Adrenal gland (tissue), 5 donors: ENCODE results near the gene NSL1.

Experiments
- POLR2A ChIP-seq, 2 donors: fragments of 450-650 bp; IDR thresholded peaks; one replicate each; pipeline ENCODE4 v1.6.1; 2017; ENCODE audit warnings: antibody characterized with exemption in 2 of 2, mild to moderate bottlenecking in 2 of 2, moderate library complexity in 1 of 2
- TF ChIP-seq, protein P1 (sequence below), 6 experiments: fragments of 450-650 bp in 4 of 6; fragments of 200-600 bp in 2 of 6; sonication (generic) in 1 of 6; IDR thresholded peaks; 1 replicate in 5 of 6; 2 replicates in 1 of 6; pipeline versions ENCODE4 v1.5.1 to v1.8.0; 2016 to 2021; ENCODE audit warnings: antibody characterized with exemption in 6 of 6, mild to moderate bottlenecking in 2 of 6, moderate library complexity in 1 of 6
- donor health status: DM: no; HTN: no; CAD: no.

DNA sequence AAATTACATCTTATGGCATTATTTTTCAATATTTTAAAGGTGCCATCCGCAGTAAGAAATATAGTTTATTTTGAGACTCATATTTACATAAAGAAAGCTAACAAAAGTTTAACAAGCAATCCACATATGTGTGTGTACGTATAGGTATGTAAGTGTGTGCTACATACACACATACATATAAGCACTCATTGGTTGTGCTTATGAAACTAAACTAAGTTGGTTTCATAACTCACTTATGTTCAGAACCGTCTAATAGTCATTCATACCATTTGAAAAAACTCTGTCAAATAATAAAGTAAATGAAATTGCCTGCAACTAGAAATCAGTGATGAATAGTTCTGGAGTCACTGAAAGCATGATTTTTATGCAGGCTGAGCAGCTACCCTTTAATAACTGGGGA is 14.2 kb upstream of the NSL1 start:
- TF ChIP-seq POLR2A (IDR thresholded peaks at IDR 0.05): no peak
- TF ChIP-seq, protein P1, sequence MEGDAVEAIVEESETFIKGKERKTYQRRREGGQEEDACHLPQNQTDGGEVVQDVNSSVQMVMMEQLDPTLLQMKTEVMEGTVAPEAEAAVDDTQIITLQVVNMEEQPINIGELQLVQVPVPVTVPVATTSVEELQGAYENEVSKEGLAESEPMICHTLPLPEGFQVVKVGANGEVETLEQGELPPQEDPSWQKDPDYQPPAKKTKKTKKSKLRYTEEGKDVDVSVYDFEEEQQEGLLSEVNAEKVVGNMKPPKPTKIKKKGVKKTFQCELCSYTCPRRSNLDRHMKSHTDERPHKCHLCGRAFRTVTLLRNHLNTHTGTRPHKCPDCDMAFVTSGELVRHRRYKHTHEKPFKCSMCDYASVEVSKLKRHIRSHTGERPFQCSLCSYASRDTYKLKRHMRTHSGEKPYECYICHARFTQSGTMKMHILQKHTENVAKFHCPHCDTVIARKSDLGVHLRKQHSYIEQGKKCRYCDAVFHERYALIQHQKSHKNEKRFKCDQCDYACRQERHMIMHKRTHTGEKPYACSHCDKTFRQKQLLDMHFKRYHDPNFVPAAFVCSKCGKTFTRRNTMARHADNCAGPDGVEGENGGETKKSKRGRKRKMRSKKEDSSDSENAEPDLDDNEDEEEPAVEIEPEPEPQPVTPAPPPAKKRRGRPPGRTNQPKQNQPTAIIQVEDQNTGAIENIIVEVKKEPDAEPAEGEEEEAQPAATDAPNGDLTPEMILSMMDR (IDR thresholded peaks at IDR 0.05): no peak
